GM19043 (cell line): ENCODE data around the gene SMPDL3A.
"Not testable (repeated sequence)": the region's sequence is repeated elsewhere in the genome, so short reads cannot be mapped to it uniquely, and the experiment has no call there.

Experiments
- ATAC-seq: cut with Tn5 transposase; IDR thresholded peaks from one replicate; pipeline ENCODE4 v1.9.1; 2021; ENCODE audit warnings: low read depth; ENCODE audit not compliant: unreplicated experiment

SMPDL3A gene

GRCh38 chr6:122789182-122790027 is at the start of gene SMPDL3A:
SMPDL3A (plus strand) TSS chr6:122789258; CDS start chr6:122789347, 89 bp downstream.
- peak; percentile 58 for ATAC-seq

DNA sequence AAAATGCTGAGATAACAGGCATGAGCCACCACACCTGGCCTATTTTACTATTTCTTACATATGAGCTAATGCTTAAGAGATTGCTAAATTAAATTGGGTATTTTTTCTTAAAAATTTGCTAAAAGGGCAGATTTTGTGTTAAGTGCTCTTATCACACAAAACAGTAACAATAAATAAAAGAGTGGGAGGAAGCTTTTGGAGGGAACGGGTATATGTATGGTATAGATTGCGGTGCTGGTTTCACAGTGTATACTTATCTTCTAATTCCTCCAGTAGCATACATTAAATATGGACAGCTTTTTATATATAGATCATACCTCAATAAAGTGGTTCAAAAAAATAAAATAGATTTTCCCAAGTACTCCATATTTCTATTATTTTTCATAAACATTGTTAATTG is 49.0 kb upstream of the SMPDL3A start:
- no peak for ATAC-seq

GRCh38 chr6:122740936-122741335 is 48.1 kb upstream of the SMPDL3A start:
- ATAC-seq, result no peak

DNA sequence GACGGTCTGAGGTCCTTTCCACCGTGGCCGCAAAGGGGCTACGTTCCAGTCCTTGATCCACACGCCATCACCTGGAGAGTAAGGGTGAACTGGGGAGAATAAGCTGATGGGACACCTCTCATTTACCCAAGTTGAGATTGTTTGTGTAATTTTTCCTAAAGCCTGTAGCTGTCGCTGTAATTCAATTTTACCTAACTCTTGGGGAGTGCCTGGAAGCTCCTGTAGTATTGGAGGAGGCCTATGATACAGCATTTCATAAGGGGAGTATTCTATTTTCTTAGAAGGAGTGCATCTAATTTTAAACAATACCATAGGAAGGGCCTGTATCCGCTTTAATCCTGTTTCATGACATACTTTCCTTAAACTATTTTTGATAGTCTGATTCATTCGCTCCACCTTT is 44.8 kb upstream of the SMPDL3A start:
- ATAC-seq, result not testable (repeated sequence)

GRCh38 chr6:122744856-122745255 is 44.2 kb upstream of the SMPDL3A start:
- ATAC-seq, result not testable (repeated sequence)

GRCh38 chr6:122746688-122747087 is 42.4 kb upstream of the SMPDL3A start:
- no peak for ATAC-seq

DNA sequence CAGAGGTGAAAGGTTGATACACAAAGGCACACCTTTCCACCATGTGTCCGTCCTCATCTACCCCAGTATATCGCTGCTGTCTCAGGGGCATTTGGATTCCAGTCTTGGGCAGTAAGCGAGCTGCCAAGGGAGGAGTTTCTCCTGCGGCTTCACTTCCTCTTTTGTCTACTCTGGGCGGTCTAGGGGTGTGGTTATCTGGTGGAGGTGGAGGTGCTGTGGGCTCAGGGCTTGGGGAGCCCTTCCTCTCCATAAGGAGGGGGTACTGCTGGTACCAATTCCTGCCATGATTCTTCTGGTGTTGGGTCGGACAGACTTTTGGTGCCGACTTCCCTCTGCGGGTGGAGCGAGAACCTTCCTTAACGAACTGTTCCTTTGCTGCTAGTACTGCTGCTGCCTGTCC is 41.5 kb upstream of the SMPDL3A start:
- no peak for ATAC-seq

GRCh38 chr6:122748945-122749344 is 40.1 kb upstream of the SMPDL3A start:
- not testable (repeated sequence) for ATAC-seq

DNA sequence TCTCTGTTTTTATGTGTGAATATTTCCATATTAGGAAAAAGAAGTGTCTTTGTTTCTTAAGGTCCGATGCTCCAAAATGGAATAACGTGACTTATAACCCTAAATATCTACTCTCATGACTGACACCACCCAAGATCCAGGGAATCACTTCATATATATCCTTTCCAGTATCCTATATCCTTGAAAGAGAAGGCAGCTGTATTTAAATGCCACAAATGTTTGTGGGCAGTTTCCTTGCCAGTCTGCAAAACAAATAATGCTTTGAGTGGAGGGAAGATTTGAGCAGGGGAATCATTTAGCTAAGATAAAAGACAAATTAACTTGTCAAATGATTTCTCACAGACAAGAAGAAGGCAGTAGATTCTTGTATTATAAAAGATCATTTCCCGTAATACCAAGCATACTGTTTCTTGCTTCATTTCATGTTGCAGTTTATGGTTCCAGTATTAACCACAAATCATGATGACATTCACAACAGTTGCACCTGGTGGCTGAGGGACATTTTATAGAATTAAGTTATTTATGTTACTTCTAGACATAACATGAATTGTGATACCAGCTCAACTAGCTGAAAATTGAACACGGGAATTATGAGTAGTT is 39.5 kb upstream of the SMPDL3A start:
- no peak for ATAC-seq

- ATAC-seq, result peak; percentile 82
Observed at GRCh38 chr6:122751326-122751725, 37.7 kb upstream of the SMPDL3A start.

- ATAC-seq, result peak; percentile 29
Observed at GRCh38 chr6:122752459-122752858, 36.6 kb upstream of the SMPDL3A start.

- no peak for ATAC-seq
Observed at GRCh38 chr6:122753000-122753687, 35.9 kb upstream of the SMPDL3A start.

DNA sequence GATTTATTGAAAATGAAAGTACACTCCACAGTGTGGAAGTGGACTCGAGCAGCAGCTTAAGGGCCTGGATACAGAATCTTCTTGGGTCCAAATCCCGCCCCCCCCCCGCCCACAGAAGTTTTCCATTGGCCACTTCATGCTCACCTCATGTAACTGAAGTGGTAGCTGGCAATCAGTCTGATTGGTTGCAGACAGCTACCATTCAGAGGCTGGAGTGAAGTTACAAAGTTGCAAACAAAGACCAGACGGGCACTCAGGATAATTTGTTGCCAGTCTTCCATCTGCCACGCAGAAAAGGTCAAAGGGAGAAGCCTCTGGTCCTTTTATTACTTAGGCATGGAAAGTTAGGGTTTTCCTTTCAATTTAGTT is 35.4 kb upstream of the SMPDL3A start:
- no peak for ATAC-seq

- ATAC-seq, result no peak
Observed at GRCh38 chr6:122754191-122754731, 34.8 kb upstream of the SMPDL3A start.

GRCh38 chr6:122755901-122756300 is 33.2 kb upstream of the SMPDL3A start:
- no peak for ATAC-seq

DNA sequence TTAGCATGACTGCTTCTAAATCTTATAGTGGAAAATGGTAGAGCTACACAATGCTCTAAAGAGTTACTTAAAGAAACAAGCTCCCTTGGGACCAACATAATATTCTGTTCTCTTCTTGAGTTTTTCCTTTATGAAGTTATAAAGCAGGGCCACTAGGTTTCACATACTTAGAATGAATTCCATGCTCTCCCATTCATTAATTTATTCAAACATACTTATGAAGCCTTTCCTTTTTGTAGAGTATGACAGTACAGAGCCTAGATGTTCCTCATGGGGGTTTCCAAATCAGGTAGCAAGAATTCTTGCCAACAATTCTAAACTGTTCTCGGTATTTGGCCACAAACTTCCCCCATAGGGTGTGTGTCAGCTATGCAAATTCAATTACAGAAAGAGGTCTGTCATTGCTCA is 30.1 kb upstream of the SMPDL3A start:
- ATAC-seq, result peak; percentile 94

DNA sequence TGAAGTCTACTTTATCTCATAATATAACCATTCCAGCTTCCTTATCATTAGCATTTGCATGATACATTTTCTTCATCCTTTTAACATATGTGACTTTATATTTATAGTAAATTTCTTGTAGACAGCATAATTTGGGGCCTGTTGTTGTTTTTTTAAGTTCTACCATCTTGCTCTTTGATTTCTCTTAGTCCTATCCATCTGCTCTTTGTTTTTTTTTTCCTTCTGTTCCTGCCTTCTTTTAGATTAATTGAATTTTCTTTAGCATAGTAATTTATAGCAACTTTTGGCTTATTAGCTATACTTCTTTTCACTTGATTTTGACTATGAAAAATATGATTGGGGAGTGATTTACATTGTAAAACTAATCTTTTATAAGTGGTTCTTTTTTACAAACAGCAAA is 28.7 kb upstream of the SMPDL3A start:
- ATAC-seq, result no peak

DNA sequence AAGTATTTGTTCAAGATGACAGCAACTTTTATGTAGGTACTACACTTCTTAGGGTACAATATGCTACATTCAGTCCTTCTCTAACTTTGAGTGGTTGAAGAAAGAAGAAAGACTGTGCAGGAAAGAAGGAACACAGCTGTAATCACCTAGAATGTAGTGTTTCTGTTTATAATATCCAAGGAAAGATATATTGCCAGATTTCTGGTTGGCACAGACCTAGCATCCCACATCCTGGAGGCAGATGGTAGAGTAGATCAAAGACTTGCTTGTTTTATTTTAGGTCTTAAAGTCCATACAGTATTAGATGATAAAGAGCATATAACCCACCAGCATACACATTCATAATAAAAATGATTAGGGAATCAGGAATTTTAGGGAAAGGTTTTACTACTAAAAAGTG is 22.8 kb upstream of the SMPDL3A start:
- ATAC-seq, result no peak

- no peak for ATAC-seq
Observed at GRCh38 chr6:122770835-122771601, 18.0 kb upstream of the SMPDL3A start.

GRCh38 chr6:122772724-122773415 is 16.2 kb upstream of the SMPDL3A start:
- no peak for ATAC-seq
